ACC112 (cell line): Measurements from ENCODE around the gene LYZL1.
"Not testable (repeated sequence)": the region's sequence is repeated elsewhere in the genome, so short reads cannot be mapped to it uniquely, and the experiment has no call there.

ENCODE experiments used
- H2AFZ ChIP-seq: fragments of 200-600 bp; sonication (generic); one replicate; pipeline ENCODE4 v1.6.0; 2017; ENCODE audit warnings: antibody characterized with exemption, low read length; ENCODE audit not compliant: unreplicated experiment
- H3K27ac ChIP-seq: fragments of 200-600 bp; sonication (generic); 2 replicates; pipeline ENCODE4 v1.5.1; 2014; ENCODE audit warnings: low read depth, mild to moderate bottlenecking, antibody characterized with exemption, low read length, moderate library complexity
- H3K27me3 ChIP-seq: fragments of 200-600 bp; sonication (generic); 2 replicates; pipeline ENCODE4 v1.6.1; 2014; ENCODE audit warnings: mild to moderate bottlenecking, antibody characterized with exemption, low read length, moderate library complexity, mixed read lengths; ENCODE audit not compliant: insufficient read depth
- H3K36me3 ChIP-seq: fragments of 200-600 bp; sonication (generic); 2 replicates; pipeline ENCODE4 v1.6.1; 2016; ENCODE audit warnings: mild to moderate bottlenecking, antibody characterized with exemption, low read length, moderate library complexity, mixed read lengths; ENCODE audit not compliant: insufficient read depth
- H3K4me1 ChIP-seq: fragments of 200-600 bp; sonication (generic); one replicate; pipeline ENCODE4 v1.6.1; 2016; ENCODE audit warnings: low read length, mixed read lengths; ENCODE audit not compliant: insufficient read depth, unreplicated experiment, control insufficient read depth
- H3K4me3 ChIP-seq: fragments of 200-600 bp; sonication (generic); 2 replicates; pipeline ENCODE4 v1.5.1; 2014; ENCODE audit warnings: mild to moderate bottlenecking, low read depth, low read length
- H3K79me2 ChIP-seq: fragments of 200-600 bp; sonication (generic); one replicate; pipeline ENCODE4 v1.6.0; 2016; ENCODE audit warnings: low read length; ENCODE audit not compliant: control insufficient read depth, unreplicated experiment, insufficient read depth

The LYZL1 gene

DNA sequence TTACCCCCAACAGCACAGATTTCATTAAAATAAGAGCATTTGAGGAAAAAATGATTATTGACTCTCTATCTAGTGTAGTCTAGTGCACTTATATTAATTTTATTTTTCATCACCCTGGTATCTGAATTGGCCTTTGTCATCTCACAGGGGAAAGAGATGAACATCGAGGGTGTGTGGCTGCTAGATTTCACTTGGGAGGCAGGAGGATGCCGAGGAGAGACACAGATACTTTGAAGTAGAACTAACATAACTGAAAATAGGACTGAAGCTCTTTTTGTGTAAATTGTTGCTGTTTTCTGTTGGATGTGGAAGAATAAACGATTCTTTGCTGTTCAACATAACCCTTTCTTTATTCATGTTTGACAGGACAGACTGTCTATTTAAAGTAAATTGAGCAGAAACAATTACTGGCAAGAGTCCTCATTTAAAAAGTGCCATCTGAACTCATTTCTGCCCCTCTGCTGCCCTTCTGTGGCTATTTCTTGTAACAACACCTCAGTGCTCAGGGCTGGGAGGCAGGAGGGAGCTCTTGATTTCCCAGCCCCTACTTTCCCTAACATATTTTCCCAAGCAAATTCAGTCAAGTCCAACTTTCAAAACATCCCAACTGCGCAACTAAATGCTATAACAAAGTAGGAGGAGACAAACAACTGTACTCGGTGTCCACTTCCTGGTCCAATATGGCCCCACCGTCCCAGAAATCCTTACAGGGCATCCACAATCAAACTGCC is 15.6 kb downstream of the LYZL1 start:
- Histone ChIP-seq H2AFZ (peak overlapping the region; percentile 88), H3K36me3 (no peaks in the 10 kb centered on the region), H3K4me1 (peaks cover 4% of the 10 kb centered on the region), H3K79me2 (no peaks in the 10 kb centered on the region), H3K27ac (no peak overlapping the region), H3K4me3 (0 out of 2 replicates have a peak overlapping the region, but pooled peaks have one; percentile 29), H3K27me3 (no peaks in the 10 kb centered on the region)

DNA sequence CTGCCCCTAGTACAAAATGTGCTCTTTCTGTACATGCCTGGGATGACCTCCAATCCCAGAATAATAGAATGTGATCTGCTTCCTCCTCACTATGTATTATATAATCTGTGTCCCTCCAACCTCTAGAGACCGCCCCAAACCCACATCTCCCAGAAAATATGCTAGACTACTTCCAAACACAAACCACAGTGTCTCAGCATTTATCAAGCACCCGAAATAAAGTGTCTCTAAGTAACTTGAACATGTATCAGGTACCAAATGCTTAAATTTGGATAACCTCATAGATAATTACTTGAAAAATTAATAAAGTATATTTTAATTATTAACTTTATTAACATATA is 16.1 kb downstream of the LYZL1 start:
- H2AFZ ChIP-seq: peak overlapping the region; percentile 88

DNA sequence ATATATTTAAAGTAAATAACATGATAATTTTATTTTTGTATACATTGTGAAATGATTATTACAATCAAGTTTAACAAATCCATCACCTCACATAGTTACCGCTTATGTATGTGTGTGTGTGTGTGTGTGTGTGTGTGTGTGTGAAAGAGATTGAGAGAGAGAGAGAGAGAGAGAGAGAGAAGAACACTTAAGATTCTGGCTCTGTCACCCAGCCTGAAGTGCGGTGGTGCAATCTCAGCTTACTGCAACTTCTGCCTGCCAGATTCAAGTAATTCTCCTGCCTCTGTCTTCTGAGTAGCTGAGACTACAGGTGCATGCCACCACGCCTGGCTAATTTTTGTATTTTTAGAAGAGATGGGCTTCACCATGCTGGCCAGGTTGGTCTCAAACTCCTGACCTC is 17.8 kb downstream of the LYZL1 start:
- no peak overlapping the region for H3K27ac ChIP-seq
- no peaks in the 10 kb centered on the region for H3K27me3 ChIP-seq
- no peaks in the 10 kb centered on the region for H3K36me3 ChIP-seq
- no peaks in the 10 kb centered on the region for H3K79me2 ChIP-seq
- H3K4me1 ChIP-seq: peaks cover 11% of the 10 kb centered on the region
- no peak overlapping the region for H3K4me3 ChIP-seq
- H2AFZ ChIP-seq: no peak overlapping the region

More for the DNA sequence above, 16.1 kb downstream of the LYZL1 start:
- Histone ChIP-seq H3K27ac (no peak overlapping the region), H3K4me1 (peaks cover 4% of the 10 kb centered on the region), H3K79me2 (no peaks in the 10 kb centered on the region), H3K36me3 (no peaks in the 10 kb centered on the region), H3K27me3 (no peaks in the 10 kb centered on the region), H3K4me3 (0 out of 2 replicates have a peak overlapping the region, but pooled peaks have one; percentile 29)

- not testable (repeated sequence) for H3K4me3 ChIP-seq, H3K27me3 ChIP-seq, H3K27ac ChIP-seq, H2AFZ ChIP-seq, H3K79me2 ChIP-seq, H3K36me3 ChIP-seq
- H3K4me1 ChIP-seq: peaks cover 11% of the 10 kb centered on the region
These were observed 19.3 kb downstream of the LYZL1 start for GRCh38 chr10:29308142-29308541.

DNA sequence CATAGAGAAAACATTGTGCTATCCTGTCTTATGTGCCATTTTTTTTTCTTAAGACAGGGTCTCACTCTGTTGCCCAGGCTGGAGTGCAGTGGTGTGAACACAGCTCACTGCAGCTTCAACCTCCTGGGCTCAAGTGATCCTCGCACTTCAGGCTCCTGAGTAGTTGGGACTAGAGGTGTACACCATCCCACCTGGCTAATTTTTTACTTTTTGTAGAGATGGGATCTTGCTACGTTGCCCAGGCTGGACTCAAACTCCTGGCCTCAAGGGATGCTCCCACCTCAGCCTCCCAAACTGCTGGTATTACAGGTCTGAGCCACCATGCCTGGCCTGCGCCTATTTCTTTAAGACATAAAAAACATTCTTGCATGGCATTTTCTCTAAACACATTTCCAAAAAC is 20.6 kb downstream of the LYZL1 start:
- Histone ChIP-seq H3K79me2 (no peaks in the 10 kb centered on the region), H2AFZ (no peak overlapping the region), H3K4me3 (no peak overlapping the region), H3K36me3 (no peaks in the 10 kb centered on the region), H3K27ac (no peak overlapping the region), H3K4me1 (peaks cover 11% of the 10 kb centered on the region), H3K27me3 (no peaks in the 10 kb centered on the region)

DNA sequence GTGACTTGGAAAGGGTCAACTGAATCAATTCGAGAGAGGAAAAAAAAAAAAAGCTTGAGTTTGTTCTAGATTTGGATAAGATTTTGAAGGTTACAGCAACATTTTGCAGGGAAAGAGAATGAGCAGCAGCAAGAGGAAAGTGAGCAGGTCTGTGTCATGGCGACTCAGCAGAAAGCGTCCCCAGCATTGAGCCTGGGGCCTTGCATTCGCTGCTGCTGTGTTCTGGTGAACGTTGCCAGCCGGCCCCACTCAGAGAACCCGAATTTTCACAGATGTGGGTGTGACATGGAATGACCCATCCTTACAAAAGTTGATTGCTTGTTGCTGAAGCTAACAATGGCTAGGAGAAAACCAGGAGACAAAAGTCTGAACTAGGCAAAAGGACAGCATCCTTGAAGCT is 21.6 kb downstream of the LYZL1 start:
- H3K36me3 ChIP-seq, H3K27me3 ChIP-seq, H3K27ac ChIP-seq, H3K4me3 ChIP-seq, H3K79me2 ChIP-seq, H3K4me1 ChIP-seq: not testable (repeated sequence)
- H2AFZ ChIP-seq: peak overlapping the region; percentile 14

DNA sequence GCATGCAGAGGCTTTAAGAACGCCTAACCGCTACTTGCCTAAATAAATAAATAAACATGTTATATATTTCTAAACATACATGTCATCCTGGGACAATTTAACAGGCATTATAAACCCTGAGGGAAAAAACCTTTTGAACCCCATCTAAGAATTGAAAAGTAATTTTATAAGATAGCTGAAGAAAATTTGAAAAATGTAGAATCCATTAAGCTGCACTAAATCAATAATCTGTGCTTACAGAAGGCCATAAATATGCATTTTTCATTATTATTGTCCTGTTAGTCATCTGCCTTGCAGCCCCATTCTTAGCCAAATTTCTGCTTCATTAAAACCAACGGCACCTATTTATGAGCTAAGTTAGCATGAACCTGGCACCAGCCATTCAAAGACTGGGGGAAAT is 24.2 kb downstream of the LYZL1 start:
- no peak overlapping the region for H3K4me3 ChIP-seq
- no peaks in the 10 kb centered on the region for H3K36me3 ChIP-seq
- peaks cover 24% of the 10 kb centered on the region for H3K4me1 ChIP-seq
- H2AFZ ChIP-seq: no peak overlapping the region
- no peak overlapping the region for H3K27ac ChIP-seq
- no peaks in the 10 kb centered on the region for H3K27me3 ChIP-seq
- H3K79me2 ChIP-seq: no peaks in the 10 kb centered on the region

DNA sequence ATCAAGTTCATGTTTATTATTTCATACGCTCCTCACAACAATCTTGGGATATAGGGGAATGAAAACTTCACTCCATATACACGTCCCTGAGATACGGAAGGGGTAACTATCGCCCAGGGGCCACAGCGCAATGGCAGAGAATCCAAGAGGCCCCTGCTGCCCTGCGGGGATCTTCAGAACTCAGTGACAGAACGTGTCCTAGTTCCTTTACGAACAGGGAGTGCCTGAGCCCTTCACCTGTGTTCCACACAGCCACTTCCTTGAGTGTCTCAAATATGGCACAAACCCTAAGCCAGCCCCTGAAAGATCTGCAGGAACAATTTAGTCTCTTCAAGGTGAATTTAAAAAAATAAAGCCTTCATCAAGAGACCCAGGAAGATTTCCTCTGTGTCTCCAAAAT is 25.9 kb downstream of the LYZL1 start:
- Histone ChIP-seq H3K27ac (no peak overlapping the region), H2AFZ (no peak overlapping the region), H3K36me3 (no peaks in the 10 kb centered on the region), H3K4me1 (peaks cover 33% of the 10 kb centered on the region), H3K79me2 (no peaks in the 10 kb centered on the region), H3K27me3 (no peaks in the 10 kb centered on the region), H3K4me3 (no peak overlapping the region)

DNA sequence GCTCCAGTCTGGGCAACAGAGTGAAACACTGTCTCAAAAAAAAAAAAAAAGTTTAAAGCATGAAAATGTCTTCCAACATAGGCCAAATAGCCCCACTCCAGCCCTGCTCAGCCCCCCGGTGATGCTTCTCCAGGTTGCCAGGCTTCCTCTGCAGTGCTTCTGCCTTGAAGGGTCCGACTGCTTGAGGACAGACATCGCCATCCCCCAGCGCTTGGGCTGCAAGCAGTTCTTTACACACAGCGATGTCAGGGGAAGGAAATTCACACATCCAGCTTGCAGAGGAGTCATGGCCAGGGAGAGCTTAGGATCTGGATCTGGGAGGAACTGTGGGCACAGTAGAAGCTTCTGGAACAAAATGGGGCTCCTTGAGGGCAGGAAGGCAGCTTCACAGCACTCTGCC is 26.9 kb downstream of the LYZL1 start:
- Histone ChIP-seq H3K27ac (no peak overlapping the region), H2AFZ (no peak overlapping the region), H3K27me3 (no peaks in the 10 kb centered on the region), H3K4me3 (no peak overlapping the region), H3K79me2 (no peaks in the 10 kb centered on the region), H3K4me1 (peaks cover 26% of the 10 kb centered on the region), H3K36me3 (no peaks in the 10 kb centered on the region)

DNA sequence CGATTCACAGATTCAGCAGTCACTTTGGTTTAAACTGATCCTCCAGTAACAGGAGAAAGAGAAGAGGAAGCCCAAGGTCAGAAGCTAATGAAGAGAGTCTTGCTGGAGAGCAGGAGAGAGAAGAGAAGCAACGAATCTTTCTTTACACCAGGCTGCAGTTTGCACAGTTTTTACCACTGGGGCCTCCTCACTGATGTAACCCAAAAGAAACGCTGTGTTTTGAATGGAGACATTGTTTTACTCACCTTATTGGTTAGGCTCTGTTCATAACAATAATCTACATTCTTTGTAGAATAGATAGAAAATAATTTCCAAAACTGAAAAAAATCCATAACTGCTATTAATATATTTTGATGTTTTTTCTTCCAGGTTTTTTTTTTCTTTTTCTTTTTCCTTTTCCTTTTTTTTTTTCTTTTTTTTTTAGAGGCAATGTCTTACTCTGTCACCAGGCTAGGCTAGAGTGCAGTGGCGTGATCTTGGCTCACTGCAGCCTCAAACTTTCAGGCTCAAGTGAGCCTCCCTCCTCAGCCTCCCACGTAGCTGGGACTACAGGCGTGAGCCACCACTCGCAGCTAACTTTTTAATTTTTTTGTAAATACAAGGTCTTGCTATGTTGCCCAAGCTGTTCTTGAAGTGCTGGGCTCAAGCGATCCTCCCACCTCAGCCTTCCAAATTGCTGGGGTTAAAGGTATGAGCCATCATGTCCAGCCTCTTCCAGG is 27.6 kb downstream of the LYZL1 start:
- no peaks in the 10 kb centered on the region for H3K79me2 ChIP-seq
- peaks cover 26% of the 10 kb centered on the region for H3K4me1 ChIP-seq
- no peaks in the 10 kb centered on the region for H3K27me3 ChIP-seq
- H3K4me3 ChIP-seq: no peak overlapping the region
- no peak overlapping the region for H3K27ac ChIP-seq
- H3K36me3 ChIP-seq: no peaks in the 10 kb centered on the region
- H2AFZ ChIP-seq: no peak overlapping the region

- Histone ChIP-seq H3K36me3 (no peaks in the 10 kb centered on the region), H2AFZ (peak overlapping the region; percentile 32), H3K4me3 (no peak overlapping the region), H3K79me2 (no peaks in the 10 kb centered on the region), H3K4me1 (peaks cover 26% of the 10 kb centered on the region), H3K27ac (no peak overlapping the region), H3K27me3 (no peaks in the 10 kb centered on the region)
These were observed 28.2 kb downstream of the LYZL1 start for GRCh38 chr10:29317027-29317420.
